ELR (cell line): ENCODE results near the gene ESYT3.
"Not testable (repeated sequence)": the region's sequence is repeated elsewhere in the genome, so short reads cannot be mapped to it uniquely, and the experiment has no call there.

ENCODE experiments used
- DNase-seq: peaks from one replicate; pipeline ENCODE4 v3.0.0-alpha.2; 2015; ENCODE audit warnings: low read depth

Gene ESYT3

GRCh38 chr3:138443521-138444503, 9.4 kb downstream of the ESYT3 start:
- no peak for DNase-seq

DNA sequence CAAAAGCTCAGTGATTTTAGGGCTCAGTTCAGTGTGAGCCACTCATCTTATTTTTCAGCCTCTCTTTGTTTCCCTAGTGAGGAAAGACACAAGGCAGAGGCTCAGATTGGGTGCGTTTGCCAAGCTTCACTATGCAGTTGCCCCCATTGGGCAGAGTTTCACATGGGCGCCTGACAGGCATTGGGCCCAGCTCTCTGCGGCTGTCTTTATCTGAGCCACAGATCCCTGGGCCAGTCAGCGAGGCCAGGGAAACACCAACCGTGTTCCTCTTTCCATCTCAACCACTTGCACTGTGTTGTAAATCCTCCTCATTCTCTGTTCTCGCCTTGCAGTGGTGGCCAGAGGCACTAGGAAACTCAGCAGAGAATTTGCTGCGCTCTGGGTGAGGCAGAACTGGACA, 10.8 kb downstream of the ESYT3 start:
- DNase-seq = no peak

DNA sequence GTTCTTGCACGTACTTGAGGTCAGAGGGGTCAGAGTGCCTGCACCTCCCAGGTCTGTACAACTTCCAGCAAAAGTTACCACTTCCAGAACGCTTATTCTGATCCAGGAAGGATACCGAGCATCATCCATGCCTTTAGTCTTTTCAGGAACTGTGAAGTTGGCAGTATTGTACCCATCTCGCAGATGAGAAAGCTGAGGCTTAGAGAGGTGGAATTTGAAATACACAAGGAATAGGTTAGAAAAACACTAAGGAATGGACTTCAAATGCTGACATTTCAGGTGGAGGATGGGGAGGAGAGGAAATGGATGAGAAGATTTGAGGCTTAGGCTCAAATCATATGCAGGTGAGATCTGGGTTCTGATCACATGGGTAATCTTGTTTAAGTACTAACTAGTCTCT, 11.2 kb downstream of the ESYT3 start:
- DNase-seq = no peak

GRCh38 chr3:138448631-138449030, 14.2 kb downstream of the ESYT3 start:
- DNase-seq = peak; percentile 30

DNA sequence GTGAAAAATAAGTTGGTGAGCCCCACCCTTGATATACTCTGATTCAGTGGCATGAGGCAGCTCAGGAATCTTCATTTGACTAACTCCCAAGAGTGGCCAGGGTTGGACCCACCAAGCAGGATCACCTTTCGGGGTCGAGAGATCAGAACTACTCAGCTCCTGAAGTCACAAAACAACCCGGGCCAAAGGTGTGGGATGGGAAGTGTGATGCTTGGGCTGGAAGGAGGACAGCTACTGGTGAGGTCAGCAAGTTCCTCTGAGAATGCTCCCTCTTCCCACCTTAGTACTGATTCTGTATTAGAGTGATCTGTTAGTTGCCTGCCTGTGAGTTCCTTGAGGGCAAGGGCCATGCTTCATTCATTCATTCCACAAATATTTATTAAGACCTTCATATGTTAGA, 15.1 kb downstream of the ESYT3 start:
- no peak for DNase-seq

DNA sequence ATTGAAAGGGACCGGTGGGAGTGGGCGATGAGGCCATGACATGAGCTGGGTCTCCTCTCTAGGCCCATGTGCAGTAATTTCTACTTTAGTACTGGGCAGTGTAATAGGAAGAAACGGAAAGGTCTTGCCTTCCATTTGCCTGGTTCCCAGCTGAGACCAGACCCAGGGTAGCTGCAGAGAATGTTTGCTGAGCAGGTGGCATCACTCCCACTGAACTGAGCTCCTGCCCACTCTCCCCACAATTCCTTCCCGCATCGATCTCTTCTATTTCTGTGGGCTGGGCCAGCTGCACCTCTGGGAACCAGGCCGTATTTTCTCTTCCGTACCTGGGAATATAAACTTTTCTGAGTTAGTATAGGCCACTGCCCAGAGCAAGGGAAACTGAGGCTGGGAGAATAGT, 15.8 kb downstream of the ESYT3 start:
- no peak for DNase-seq

- DNase-seq = no peak
Measured at GRCh38 chr3:138450704-138451424, 16.4 kb downstream of the ESYT3 start.

DNA sequence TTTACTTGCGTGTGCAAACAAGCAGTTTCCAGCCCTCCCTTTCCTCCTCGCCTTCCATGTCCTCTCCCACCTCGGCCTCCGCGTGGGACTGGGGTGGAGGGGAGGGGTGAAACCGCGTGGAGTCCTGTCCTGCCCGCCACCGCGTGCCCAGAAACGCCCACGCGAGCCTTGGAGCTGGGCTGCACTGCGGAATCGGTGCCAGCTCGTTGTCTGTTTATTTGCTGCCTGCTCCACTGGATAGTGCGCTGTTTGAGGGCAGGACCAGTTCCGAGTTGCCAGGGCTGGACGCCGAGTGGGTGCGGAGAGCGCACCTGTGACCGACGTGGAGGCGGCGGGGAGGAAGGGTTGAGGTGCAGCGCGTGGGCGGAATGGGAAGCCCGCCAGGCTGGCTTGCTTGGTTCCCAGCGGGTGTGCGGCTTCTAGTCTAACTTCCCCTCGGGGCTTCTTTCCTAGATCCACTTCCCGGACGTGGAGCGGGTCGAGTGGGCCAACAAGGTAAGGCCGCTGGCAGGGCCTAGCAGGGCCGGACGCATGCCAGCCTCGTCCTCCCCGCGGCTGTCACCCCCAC, 17.3 kb downstream of the ESYT3 start:
- DNase-seq = no peak

- no peak for DNase-seq
Measured at GRCh38 chr3:138452436-138452835, 18.0 kb downstream of the ESYT3 start.

DNA sequence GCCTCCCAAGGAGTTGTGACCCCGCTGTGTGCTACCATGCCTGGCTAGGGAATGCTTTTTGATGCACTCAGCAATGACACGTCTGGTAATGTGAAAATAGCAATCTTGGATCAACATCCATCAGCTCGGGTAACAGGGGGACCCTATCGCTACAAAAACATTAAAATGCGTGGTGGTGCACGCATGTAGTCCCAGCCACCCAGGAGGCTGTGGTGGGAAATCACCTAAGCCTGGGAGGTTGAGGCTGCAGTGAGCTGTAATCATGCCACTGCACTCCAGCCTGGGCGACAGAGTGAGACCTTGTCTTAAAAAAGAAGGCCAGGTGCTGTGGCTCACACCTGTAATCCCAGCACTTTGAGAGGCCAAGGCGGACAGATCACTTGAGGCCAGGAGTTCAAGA, 19.5 kb downstream of the ESYT3 start:
- DNase-seq = not testable (repeated sequence)

- DNase-seq = no peak
Measured at GRCh38 chr3:138455801-138456716, 21.6 kb downstream of the ESYT3 start.

DNA sequence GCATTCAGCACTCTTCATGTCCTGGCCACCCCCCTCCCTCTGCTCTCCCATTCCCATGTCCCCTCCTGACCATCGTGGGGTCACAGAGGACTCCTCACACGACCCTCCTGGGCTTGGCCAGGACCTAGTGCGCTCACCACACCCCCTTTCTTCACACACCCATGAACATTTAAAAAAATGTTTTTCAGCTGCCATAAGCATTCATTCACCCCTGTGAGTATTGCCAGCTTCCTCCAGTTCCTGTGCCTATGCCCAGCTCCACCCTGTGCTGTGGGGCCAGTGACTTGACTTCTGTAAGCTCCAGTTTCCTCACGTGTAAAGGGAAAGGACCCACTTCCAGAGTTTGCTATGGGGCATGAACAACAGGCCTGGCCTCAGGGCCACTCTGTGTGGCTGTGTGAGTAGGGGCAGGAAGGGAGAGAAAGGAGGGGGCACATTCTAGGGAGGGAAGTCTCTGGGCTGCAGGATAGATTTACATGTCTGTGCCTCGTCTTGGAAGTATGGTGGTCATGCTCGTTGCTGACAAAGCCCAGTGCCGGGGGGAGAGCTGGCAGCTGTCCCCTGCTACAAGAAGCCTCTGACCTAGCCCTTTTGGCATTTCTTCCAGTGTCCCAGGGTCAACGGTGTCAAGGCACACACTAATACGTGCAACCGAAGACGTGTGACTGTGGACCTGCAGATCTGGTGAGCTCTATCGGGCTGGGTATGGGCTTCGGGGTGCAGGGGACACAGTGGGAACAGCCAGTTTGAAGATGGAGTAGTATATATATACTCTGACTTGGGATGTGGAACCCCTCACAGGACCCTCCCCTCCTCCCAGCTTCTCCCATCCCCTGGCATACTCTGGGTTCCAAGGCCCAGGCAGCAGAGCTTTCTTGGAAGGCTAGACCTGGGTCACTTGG, 22.8 kb downstream of the ESYT3 start:
- DNase-seq = no peak

GRCh38 chr3:138457863-138458735, 23.7 kb downstream of the ESYT3 start:
- DNase-seq = no peak

GRCh38 chr3:138458774-138459499, 24.5 kb downstream of the ESYT3 start:
- no peak for DNase-seq

- DNase-seq = no peak
Measured at GRCh38 chr3:138459619-138460535, 25.5 kb downstream of the ESYT3 start.

GRCh38 chr3:138460536-138461205, 26.3 kb downstream of the ESYT3 start:
- no peak for DNase-seq

DNA sequence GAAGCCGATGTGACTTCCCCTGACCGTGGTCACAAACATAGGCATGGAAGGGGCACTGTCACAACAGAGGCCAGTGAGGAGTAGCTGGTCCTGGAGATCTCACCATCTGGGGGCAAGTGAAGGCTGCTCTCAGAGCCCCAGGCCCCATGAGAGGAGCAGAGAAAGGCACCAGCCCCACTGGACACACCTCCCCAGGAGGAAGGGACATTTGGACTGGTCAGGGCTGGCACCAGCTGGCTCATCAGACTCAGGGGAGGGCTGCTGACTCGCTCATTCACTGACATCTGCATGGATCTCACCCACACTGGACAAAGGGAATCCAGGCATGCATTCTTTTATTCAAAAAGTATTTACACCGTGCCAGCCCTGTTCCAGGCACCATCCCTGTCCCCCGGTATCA, 26.8 kb downstream of the ESYT3 start:
- no peak for DNase-seq
